Body of pancreas (tissue), 4 donors: Measurements from ENCODE around the gene NOPCHAP1.

ENCODE experiments used
- POLR2A ChIP-seq, 3 donors: fragments of 450-650 bp; IDR thresholded peaks; one replicate each; pipeline ENCODE4 v1.6.1; 2016; ENCODE audit warnings: antibody characterized with exemption in 3 of 3, mild to moderate bottlenecking in 2 of 3
- TF ChIP-seq, protein P1 (sequence below), 7 experiments: fragments of 450-650 bp in 4 of 7; fragments of 200-600 bp in 3 of 7; sonication (generic) in 3 of 7; IDR thresholded peaks; one replicate each; pipeline ENCODE4 v1.5.1; 2016 to 2019; ENCODE audit warnings: antibody characterized with exemption in 7 of 7

DNA sequence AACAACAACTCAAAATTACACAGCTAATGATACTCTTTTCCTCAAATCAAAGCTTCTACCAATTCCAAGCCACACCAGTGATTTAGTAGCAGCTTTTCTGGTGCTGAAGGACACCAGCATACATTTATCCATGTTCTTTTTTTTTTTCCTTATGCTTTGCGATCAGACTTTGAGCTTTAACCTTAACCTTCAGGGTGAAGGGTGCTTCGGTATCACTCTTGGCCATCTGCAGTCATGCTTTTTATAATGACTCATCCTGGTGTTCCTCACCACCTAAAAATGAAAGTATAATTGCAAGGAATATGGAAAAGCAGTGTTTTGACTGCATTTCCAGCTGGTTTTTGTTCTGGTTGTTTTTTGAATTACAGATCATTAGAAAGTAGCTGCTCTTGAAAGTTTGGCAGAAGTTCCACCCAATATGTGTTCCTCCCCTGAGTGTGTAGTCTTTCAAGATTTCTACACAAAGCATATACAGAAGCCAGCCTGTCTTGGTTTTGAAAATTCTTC is 26.7 kb upstream of the NOPCHAP1 start:
- TF ChIP-seq, protein P1, sequence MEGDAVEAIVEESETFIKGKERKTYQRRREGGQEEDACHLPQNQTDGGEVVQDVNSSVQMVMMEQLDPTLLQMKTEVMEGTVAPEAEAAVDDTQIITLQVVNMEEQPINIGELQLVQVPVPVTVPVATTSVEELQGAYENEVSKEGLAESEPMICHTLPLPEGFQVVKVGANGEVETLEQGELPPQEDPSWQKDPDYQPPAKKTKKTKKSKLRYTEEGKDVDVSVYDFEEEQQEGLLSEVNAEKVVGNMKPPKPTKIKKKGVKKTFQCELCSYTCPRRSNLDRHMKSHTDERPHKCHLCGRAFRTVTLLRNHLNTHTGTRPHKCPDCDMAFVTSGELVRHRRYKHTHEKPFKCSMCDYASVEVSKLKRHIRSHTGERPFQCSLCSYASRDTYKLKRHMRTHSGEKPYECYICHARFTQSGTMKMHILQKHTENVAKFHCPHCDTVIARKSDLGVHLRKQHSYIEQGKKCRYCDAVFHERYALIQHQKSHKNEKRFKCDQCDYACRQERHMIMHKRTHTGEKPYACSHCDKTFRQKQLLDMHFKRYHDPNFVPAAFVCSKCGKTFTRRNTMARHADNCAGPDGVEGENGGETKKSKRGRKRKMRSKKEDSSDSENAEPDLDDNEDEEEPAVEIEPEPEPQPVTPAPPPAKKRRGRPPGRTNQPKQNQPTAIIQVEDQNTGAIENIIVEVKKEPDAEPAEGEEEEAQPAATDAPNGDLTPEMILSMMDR (IDR thresholded peaks at IDR 0.05) = no peak
- no peak for TF ChIP-seq POLR2A (IDR thresholded peaks at IDR 0.05)
